Skeletal muscle satellite cell (primary cell): ENCODE results near the gene GK.
"Not testable (repeated sequence)": the region's sequence is repeated elsewhere in the genome, so short reads cannot be mapped to it uniquely, and the experiment has no call there.

Experiments
- H3K27me3 ChIP-seq: 2 replicates; pipeline ENCODE4 v1.7.0; 2013; ENCODE audit warnings: low read length; ENCODE audit not compliant: control insufficient read depth, insufficient read depth
- H3K36me3 ChIP-seq: 2 replicates; pipeline ENCODE4 v1.7.0; 2013; ENCODE audit warnings: mild to moderate bottlenecking, control low read depth, low read length; ENCODE audit not compliant: insufficient read depth
- H3K4me1 ChIP-seq: 2 replicates; pipeline ENCODE4 v1.7.0; 2013; ENCODE audit warnings: low read length; ENCODE audit not compliant: control insufficient read depth, insufficient read depth
- H3K4me2 ChIP-seq: 2 replicates; pipeline ENCODE4 v1.7.0; 2013; ENCODE audit warnings: mild to moderate bottlenecking, low read length
- H3K4me3 ChIP-seq: 2 replicates; pipeline ENCODE4 v1.7.0; 2013; ENCODE audit warnings: low read length
- H3K9ac ChIP-seq: 2 replicates; pipeline ENCODE4 v1.7.0; 2013; ENCODE audit warnings: mild to moderate bottlenecking, low read depth, low read length, moderate library complexity
- H3K9me3 ChIP-seq: replicated peaks from 2 replicates; pipeline ENCODE4 v1.7.0; 2013; ENCODE audit warnings: mild to moderate bottlenecking, control low read depth, low read length

The GK gene

GRCh38 chrX:30627818-30628652 is 25.2 kb upstream of the GK start:
- Histone ChIP-seq H3K4me3 (no peak overlapping the region), H3K36me3 (no peaks in the 10 kb centered on the region), H3K9ac (no peak overlapping the region), H3K4me2 (no peak overlapping the region), H3K9me3 (no peaks in the 10 kb centered on the region), H3K27me3 (no peaks in the 10 kb centered on the region), H3K4me1 (no peaks in the 10 kb centered on the region)

GRCh38 chrX:30634070-30634469 is 19.2 kb upstream of the GK start:
- not testable (repeated sequence) for H3K9ac ChIP-seq

GRCh38 chrX:30635630-30636029 is 17.6 kb upstream of the GK start:
- Histone ChIP-seq H3K4me3 (no peak overlapping the region), H3K4me2 (no peak overlapping the region), H3K4me1 (no peaks in the 10 kb centered on the region), H3K9ac (no peak overlapping the region), H3K9me3 (no peaks in the 10 kb centered on the region), H3K36me3 (no peaks in the 10 kb centered on the region), H3K27me3 (no peaks in the 10 kb centered on the region)

More at GRCh38 chrX:30634070-30634469, 19.2 kb upstream of the GK start:
- not testable (repeated sequence) for H3K4me3 ChIP-seq, H3K4me2 ChIP-seq, H3K27me3 ChIP-seq, H3K36me3 ChIP-seq, H3K9me3 ChIP-seq, H3K4me1 ChIP-seq

GRCh38 chrX:30637874-30638815 is 15.1 kb upstream of the GK start:
- H3K4me2 ChIP-seq: no peak overlapping the region
- H3K4me1 ChIP-seq: no peaks in the 10 kb centered on the region
- H3K4me3 ChIP-seq: no peak overlapping the region
- no peaks in the 10 kb centered on the region for H3K36me3 ChIP-seq
- no peak overlapping the region for H3K9ac ChIP-seq
- H3K27me3 ChIP-seq: no peaks in the 10 kb centered on the region
- no peaks in the 10 kb centered on the region for H3K9me3 ChIP-seq

- H3K27me3 ChIP-seq, H3K36me3 ChIP-seq, H3K9me3 ChIP-seq, H3K4me2 ChIP-seq, H3K4me1 ChIP-seq, H3K4me3 ChIP-seq, H3K9ac ChIP-seq: not testable (repeated sequence)
Observed at GRCh38 chrX:30639702-30640101, 13.5 kb upstream of the GK start.

DNA sequence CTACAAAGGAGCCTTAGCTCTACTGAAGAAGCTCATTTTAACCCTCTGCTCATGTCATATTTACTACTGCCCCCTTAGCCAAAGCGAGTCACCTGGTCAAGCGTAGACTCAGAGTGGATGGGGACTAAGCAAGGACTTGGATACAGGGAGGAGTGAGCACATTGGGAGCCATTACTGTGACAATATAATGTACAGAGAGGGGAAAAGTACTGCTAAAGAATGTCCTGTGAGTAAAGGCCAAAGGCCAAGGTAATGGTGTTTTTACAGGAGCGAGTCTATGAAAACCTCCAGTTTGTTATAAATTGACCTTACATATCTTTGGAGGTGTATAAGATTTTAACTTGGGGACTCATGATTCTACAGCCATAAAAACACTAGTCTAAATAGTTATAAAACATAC is 10.6 kb upstream of the GK start:
- H3K4me3 ChIP-seq: no peak overlapping the region
- no peaks in the 10 kb centered on the region for H3K27me3 ChIP-seq
- H3K9ac ChIP-seq: no peak overlapping the region
- no peaks in the 10 kb centered on the region for H3K36me3 ChIP-seq
- no peaks in the 10 kb centered on the region for H3K4me1 ChIP-seq
- H3K9me3 ChIP-seq: no peaks in the 10 kb centered on the region
- H3K4me2 ChIP-seq: no peak overlapping the region

- Histone ChIP-seq H3K4me2 (no peak overlapping the region), H3K9ac (no peak overlapping the region), H3K4me1 (no peaks in the 10 kb centered on the region), H3K36me3 (no peaks in the 10 kb centered on the region), H3K27me3 (no peaks in the 10 kb centered on the region), H3K9me3 (no peaks in the 10 kb centered on the region), H3K4me3 (no peak overlapping the region)
Observed at GRCh38 chrX:30643313-30643821, 9.9 kb upstream of the GK start.

DNA sequence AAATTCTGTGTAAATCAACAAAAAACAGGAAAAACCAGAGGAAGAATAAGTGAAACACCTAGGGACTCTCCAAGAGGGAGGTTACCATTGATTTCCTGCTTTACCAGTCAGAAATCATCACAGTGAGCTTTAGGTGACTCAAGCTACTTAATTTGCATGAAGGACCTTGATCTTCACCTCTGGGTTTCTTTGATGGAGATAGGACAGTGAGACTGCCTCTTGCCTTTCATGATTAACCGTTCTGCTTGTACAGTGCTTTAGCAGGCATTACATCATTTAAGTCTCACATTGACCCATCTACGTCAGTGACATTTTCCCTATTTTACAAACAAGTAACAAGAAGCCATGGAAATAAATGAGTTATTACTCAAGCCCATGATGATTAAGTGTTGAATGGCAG is 3.4 kb upstream of the GK start:
- no peak overlapping the region for H3K9ac ChIP-seq
- no peaks in the 10 kb centered on the region for H3K4me1 ChIP-seq
- no peaks in the 10 kb centered on the region for H3K36me3 ChIP-seq
- no peaks in the 10 kb centered on the region for H3K9me3 ChIP-seq
- no peaks in the 10 kb centered on the region for H3K27me3 ChIP-seq
- H3K4me3 ChIP-seq: no peak overlapping the region
- no peak overlapping the region for H3K4me2 ChIP-seq

- Histone ChIP-seq H3K9me3 (no peaks in the 10 kb centered on the region), H3K4me2 (peak overlapping the region; percentile 92), H3K9ac (peak overlapping the region; percentile 73), H3K36me3 (no peaks in the 10 kb centered on the region), H3K27me3 (no peaks in the 10 kb centered on the region), H3K4me1 (peaks cover 6% of the 10 kb centered on the region), H3K4me3 (peak overlapping the region; percentile 89)
Observed at GRCh38 chrX:30652527-30653414, 452 bp upstream of the GK start.

GRCh38 chrX:30654386-30654785 is 1.2 kb downstream of the GK start:
- not testable (repeated sequence) for H3K27me3 ChIP-seq, H3K4me1 ChIP-seq, H3K36me3 ChIP-seq, H3K9me3 ChIP-seq
- peak overlapping the region; percentile 78 for H3K4me3 ChIP-seq
- H3K4me2 ChIP-seq: peak overlapping the region; percentile 80
- H3K9ac ChIP-seq: peak overlapping the region; percentile 90
